CD8-positive, alpha-beta memory T cell (primary cell): ENCODE measurements around the gene GPR32. TPM values are rescaled to one million over a fixed set of nuclear protein-coding genes. Genes with fewer than 3 reads are reported as not detected.

Experiments
- CTCF ChIA-PET: fragments of 350-600 bp; sonication (Branson Sonifier 250); formaldehyde crosslinking; loops from one replicate; lab custom pipeline; 2021; ENCODE audit warnings: antibody characterized with exemption; lab: Charles Lee
- POLR2A ChIA-PET: fragments of 350-600 bp; sonication (Branson Sonifier 250); formaldehyde crosslinking; loops from one replicate; lab custom pipeline; 2021; ENCODE audit warnings: antibody characterized with exemption; lab: Charles Lee
- DNase-seq, 5 donors: peaks; one replicate each; pipeline versions ENCODE4 v3.0.0 to v3.0.0-alpha.2; 2020 to 2022; ENCODE audit warnings: mixed read lengths in 1 of 5
- H3K27ac ChIP-seq: one replicate; pipeline ENCODE4 v1.7.0; 2013; ENCODE audit warnings: low read depth, mild to moderate bottlenecking, low read length, moderate library complexity
- H3K27me3 ChIP-seq: 2 replicates; pipeline ENCODE4 v1.7.0; 2013; ENCODE audit warnings: low read length, mild to moderate bottlenecking; ENCODE audit not compliant: insufficient read depth, poor library complexity, severe bottlenecking
- H3K36me3 ChIP-seq: 2 replicates; pipeline ENCODE4 v1.7.0; 2013; ENCODE audit warnings: mild to moderate bottlenecking, low read length, moderate library complexity; ENCODE audit not compliant: insufficient read depth
- H3K4me1 ChIP-seq: 2 replicates; pipeline ENCODE4 v1.7.0; 2013; ENCODE audit warnings: mild to moderate bottlenecking, low read length, moderate library complexity; ENCODE audit not compliant: insufficient read depth
- H3K4me3 ChIP-seq: 2 replicates; pipeline ENCODE4 v1.7.0; 2013; ENCODE audit warnings: mild to moderate bottlenecking, low read length
- H3K9me3 ChIP-seq: 2 replicates; pipeline ENCODE4 v1.7.0; 2013; ENCODE audit warnings: mild to moderate bottlenecking, low read length
- H3K27ac Mint-ChIP-seq, 8 donors: one replicate each; pipeline ENCODE4 v1.8.0; 2020 to 2021; ENCODE audit warnings: mixed read lengths in 8 of 8, mild to moderate bottlenecking in 6 of 8, inconsistent platforms in 3 of 8, moderate library complexity in 3 of 8
- H3K27me3 Mint-ChIP-seq, 2 donors: one replicate each; pipeline ENCODE4 v1.8.0; 2020 to 2021; ENCODE audit warnings: mixed read lengths in 2 of 2, mild to moderate bottlenecking in 1 of 2, moderate library complexity in 1 of 2
- H3K36me3 Mint-ChIP-seq, 3 donors: one replicate each; pipeline ENCODE4 v1.8.0; 2020 to 2021; ENCODE audit warnings: mixed read lengths in 3 of 3, inconsistent platforms in 1 of 3, mild to moderate bottlenecking in 1 of 3
- H3K4me1 Mint-ChIP-seq, 3 donors: one replicate each; pipeline ENCODE4 v1.8.0; 2020 to 2021; ENCODE audit warnings: mixed read lengths in 3 of 3, inconsistent platforms in 1 of 3, mild to moderate bottlenecking in 1 of 3
- H3K4me3 Mint-ChIP-seq, 7 donors: one replicate each; pipeline ENCODE4 v1.8.0; 2020 to 2021; ENCODE audit warnings: mixed read lengths in 7 of 7, mild to moderate bottlenecking in 6 of 7, moderate library complexity in 4 of 7, inconsistent platforms in 2 of 7
- H3K9me3 Mint-ChIP-seq, 5 donors: one replicate each; pipeline ENCODE4 v1.8.0; 2020 to 2022; ENCODE audit warnings: mixed read lengths in 5 of 5, mild to moderate bottlenecking in 3 of 5, moderate library complexity in 2 of 5, inconsistent platforms in 1 of 5
- polyA plus RNA-seq: library from polyadenylated mRNA; unstranded; fragments of 300-500 nt; fragmentation: Illumina TruSeq; gene quantifications from one replicate; pipeline ENCODE4 v1.2.3, GENCODE V29; 2021
- total RNA-seq, 2 experiments: library from RNA; stranded (reverse); gene quantifications; one replicate each; pipeline ENCODE4 v1.2.3, GENCODE V29; 2021

The GPR32 gene
- total and polyA plus RNA-seq, 3 experiments from 2014 or later = not detected

GRCh38 chr19:50821248-50821612 lies 51.0 kb downstream of the GPR32 start:
- no peak for DNase-seq
- peaks cover 44 to 75% of the 10 kb centered on the region in 2 donors for H3K27me3 Mint-ChIP-seq
- H3K4me1 Mint-ChIP-seq = peaks cover 16 to 32% (median 17%) of the 10 kb centered on the region in 3 donors
- POLR2A ChIA-PET = no interaction called here
- peaks cover 0 to 9% (median 0%) of the 10 kb centered on the region in 3 donors for H3K36me3 Mint-ChIP-seq
- H3K4me3 Mint-ChIP-seq = no peak overlapping the region
- Histone ChIP-seq H3K27ac (peak overlapping the region; percentile 59), H3K36me3 (no peaks in the 10 kb centered on the region), H3K4me3 (no peak overlapping the region), H3K4me1 (peaks cover 5% of the 10 kb centered on the region), H3K27me3 (peaks cover 36% of the 10 kb centered on the region), H3K9me3 (no peaks in the 10 kb centered on the region)
- peaks cover 0 to 2% (median 2%) of the 10 kb centered on the region in 5 donors for H3K9me3 Mint-ChIP-seq
- peak overlapping the region in 1 of 8 donors; percentile 61 for H3K27ac Mint-ChIP-seq
- CTCF ChIA-PET = no interaction called here

Other genes starting within 250 kb of the GPR32 start
- gene LRRC4B, start 202.0 kb upstream of the GPR32 start, total RNA-seq = not detected
- not detected for gene LRRC4B, start 202.0 kb upstream of the GPR32 start, polyA plus RNA-seq
- under 1 TPM; 0.11 to 0.24 TPM for gene SYT3, start 130.6 kb upstream of the GPR32 start, total RNA-seq
- 0.09 TPM for gene SYT3, start 130.6 kb upstream of the GPR32 start, polyA plus RNA-seq
- gene C19orf81, start 121.0 kb upstream of the GPR32 start, total RNA-seq = not detected
- gene C19orf81, start 121.0 kb upstream of the GPR32 start, polyA plus RNA-seq = not detected
- not detected for gene SHANK1, start 50.7 kb upstream of the GPR32 start, total RNA-seq
- gene SHANK1, start 50.7 kb upstream of the GPR32 start, polyA plus RNA-seq = not detected
- under 1 TPM; 0.31 to 0.53 TPM for gene CLEC11A, start 47.1 kb upstream of the GPR32 start, total RNA-seq
- 1.9 TPM for gene CLEC11A, start 47.1 kb upstream of the GPR32 start, polyA plus RNA-seq
- not detected for gene ACP4, start 20.0 kb downstream of the GPR32 start, total RNA-seq
- not detected for gene ACP4, start 20.0 kb downstream of the GPR32 start, polyA plus RNA-seq
- under 1 TPM; 0.27 to 0.39 TPM for gene KLK1, start 53.3 kb downstream of the GPR32 start, total RNA-seq
- not detected for gene KLK1, start 53.3 kb downstream of the GPR32 start, polyA plus RNA-seq
- not detected for gene KLK15, start 63.1 kb downstream of the GPR32 start, total RNA-seq
- gene KLK15, start 63.1 kb downstream of the GPR32 start, polyA plus RNA-seq = not detected
- gene KLK3, start 84.5 kb downstream of the GPR32 start, total RNA-seq = not detected
- not detected for gene KLK3, start 84.5 kb downstream of the GPR32 start, polyA plus RNA-seq
- not detected for gene KLK2, start 103.0 kb downstream of the GPR32 start, total RNA-seq
- not detected for gene KLK2, start 103.0 kb downstream of the GPR32 start, polyA plus RNA-seq
- not detected for gene KLK4, start 140.9 kb downstream of the GPR32 start, total RNA-seq
- not detected for gene KLK4, start 140.9 kb downstream of the GPR32 start, polyA plus RNA-seq
- gene KLK5, start 182.6 kb downstream of the GPR32 start, total RNA-seq = not detected
- not detected for gene KLK5, start 182.6 kb downstream of the GPR32 start, polyA plus RNA-seq
- not detected for gene KLK6, start 199.1 kb downstream of the GPR32 start, total RNA-seq
- not detected for gene KLK6, start 199.1 kb downstream of the GPR32 start, polyA plus RNA-seq
- not detected for gene KLK7, start 213.5 kb downstream of the GPR32 start, total RNA-seq
- gene KLK7, start 213.5 kb downstream of the GPR32 start, polyA plus RNA-seq = not detected
- gene KLK8, start 231.1 kb downstream of the GPR32 start, total RNA-seq = not detected
- gene KLK8, start 231.1 kb downstream of the GPR32 start, polyA plus RNA-seq = not detected
- not detected for gene KLK10, start 249.2 kb downstream of the GPR32 start, total RNA-seq
- not detected for gene KLK10, start 249.2 kb downstream of the GPR32 start, polyA plus RNA-seq